Mucosa of descending colon (tissue), 3 donors: ENCODE results near the gene ICE1. TPM values are rescaled to one million over a fixed set of nuclear protein-coding genes. Genes with fewer than 3 reads are reported as not detected.
"Not testable (repeated sequence)": the region's sequence is repeated elsewhere in the genome, so short reads cannot be mapped to it uniquely, and the experiment has no call there.

ENCODE experiments used
- ATAC-seq: fragments of 200-7000 bp; cut with Tn5 transposase; one replicate; pipeline ENCODE4 v1.9.1; 2020; ENCODE audit warnings: mild to moderate bottlenecking, moderate library complexity
- DNase-seq, 3 donors: peaks; one replicate each; pipeline ENCODE4 v3.0.0-alpha.2; 2020
- H3K36me3 ChIP-seq: fragments of 200-600 bp; one replicate; pipeline ENCODE4 v1.8.0; 2021; ENCODE audit warnings: low read depth, mild to moderate bottlenecking
- H3K4me1 ChIP-seq: fragments of 200-600 bp; one replicate; pipeline ENCODE4 v1.8.0; 2021; ENCODE audit warnings: low read depth, mild to moderate bottlenecking
- H3K4me3 ChIP-seq: fragments of 200-600 bp; one replicate; pipeline ENCODE4 v1.8.0; 2021; ENCODE audit warnings: mild to moderate bottlenecking
- H3K9me3 ChIP-seq: fragments of 200-600 bp; one replicate; pipeline ENCODE4 v1.8.0; 2021; ENCODE audit warnings: mild to moderate bottlenecking
- CTCF ChIP-seq: fragments of 200-600 bp; IDR thresholded peaks from one replicate; pipeline ENCODE4 v1.8.0; 2022; ENCODE audit warnings: antibody characterized with exemption, mild to moderate bottlenecking
- intact Hi-C, 2 donors: fragments of 100-400 bp; cut with DNase I in 1 of 2; cut with micrococcal nuclease in 1 of 2; formaldehyde crosslinking; loops; one replicate each; pipeline versions ENCODE4 v1.11.0 to v1.11.1; 2022; cut with DNase I, micrococcal nuclease
- total RNA-seq, 3 donors: library from RNA; stranded (reverse); fragmentation: NEBNext Ultra II Directional in 2 of 3; extraction: Animal tissue kit (Norgen Biotek cat#: 25700) in 2 of 3; gene quantifications; one replicate each; pipeline versions ENCODE4 v1.2.1 to v1.2.4, GENCODE V29; 2021 to 2023
- donor health status: DM: no; HTN: no; CAD: no; lungs with moderate emphysema.
- donor health status: DM: no; HTN: no; CAD: no.
- donor health status: DM: no; HTN: yes; CAD: no.

The ICE1 gene
- total RNA-seq, 3 donors from 2014 or later = 16.9 to 30.7 (median 18.1) TPM

GRCh38 chr5:5409151-5409810, 13.2 kb upstream of the ICE1 start:
- Histone ChIP-seq H3K9me3 (peaks cover 14% of the 10 kb centered on the region), H3K4me3 (no peak overlapping the region), H3K4me1 (no peaks in the 10 kb centered on the region), H3K36me3 (no peaks in the 10 kb centered on the region)
- TF ChIP-seq CTCF = no peak
- intact Hi-C loops = no loop called here
- DNase-seq (no peak), ATAC-seq (no peak)

GRCh38 chr5:5413856-5414255, 8.6 kb upstream of the ICE1 start:
- H3K4me1 ChIP-seq, H3K4me3 ChIP-seq, DNase-seq, H3K9me3 ChIP-seq, H3K36me3 ChIP-seq, ATAC-seq: not testable (repeated sequence)
- intact Hi-C loops = loop anchor here in 1 of 2 donors (10.0 kb wide), 1 partner anchor 549 kb away; no protein-coding TSS in a partner anchor

- H3K4me3 ChIP-seq = no peak overlapping the region
- H3K4me1 ChIP-seq = no peaks in the 10 kb centered on the region
- H3K9me3 ChIP-seq = no peaks in the 10 kb centered on the region
- DNase-seq = no peak
- no peaks in the 10 kb centered on the region for H3K36me3 ChIP-seq
- ATAC-seq = no peak
- no peak for TF ChIP-seq CTCF
- intact Hi-C loops = loop anchor here (5.0 to 10.0 kb wide), 2 partner anchors 273 to 550 kb away; partner anchors contain the start of gene ADAMTS16 (in 2 of the 2)
Observed at GRCh38 chr5:5414999-5415398, 7.5 kb upstream of the ICE1 start.

- H3K4me1 ChIP-seq = no peaks in the 10 kb centered on the region
- H3K4me3 ChIP-seq = no peak overlapping the region
- intact Hi-C loops = loop anchor here (5.0 to 10.0 kb wide), 2 partner anchors 274 to 552 kb away; partner anchors contain the start of gene ADAMTS16 (in 2 of the 2)
- DNase-seq (no peak), ATAC-seq (no peak)
- no peaks in the 10 kb centered on the region for H3K9me3 ChIP-seq
- TF ChIP-seq CTCF = no peak
- no peaks in the 10 kb centered on the region for H3K36me3 ChIP-seq
Observed at GRCh38 chr5:5416733-5417132, 5.7 kb upstream of the ICE1 start.

GRCh38 chr5:5418006-5418405, 4.5 kb upstream of the ICE1 start:
- intact Hi-C loops = loop anchor here (5.0 to 10.0 kb wide), 2 partner anchors 276 to 553 kb away; partner anchors contain the start of gene ADAMTS16 (in 2 of the 2)

More at GRCh38 chr5:5418006-5418405, 4.5 kb upstream of the ICE1 start:
- H3K4me1 ChIP-seq = peaks cover 4% of the 10 kb centered on the region
- DNase-seq (no peak), ATAC-seq (no peak)
- peaks cover 4% of the 10 kb centered on the region for H3K36me3 ChIP-seq
- no peak overlapping the region for H3K4me3 ChIP-seq
- TF ChIP-seq CTCF = no peak
- H3K9me3 ChIP-seq = no peaks in the 10 kb centered on the region
